RWPE1 (cell line): Measurements from ENCODE around the gene FOXRED1.

Source experiments
- CTCF ChIA-PET: fragments of 350-600 bp; sonication (Branson Sonifier 250); formaldehyde crosslinking; extraction: SDS; loops from one replicate; lab custom pipeline; 2021; lab: Yijun Ruan, JAX
- POLR2A ChIA-PET: fragments of 400-600 bp; formaldehyde crosslinking; extraction: SDS; loops from one replicate; lab custom pipeline; 2020; ENCODE audit warnings: antibody characterized with exemption; ENCODE audit not compliant: low non-redundant PET; lab: Yijun Ruan, JAX
- DNase-seq: peaks from one replicate; pipeline ENCODE4 v3.0.0; 2012; ENCODE audit warnings: low spot score
- H3K27ac ChIP-seq: fragments of 450-650 bp; 2 replicates; pipeline ENCODE4 v1.5.1; 2017
- CTCF ChIP-seq: fragments of 450-650 bp; conservative IDR thresholded peaks from 2 replicates; pipeline ENCODE4 v1.5.1; 2017; ENCODE audit warnings: low read depth, mild to moderate bottlenecking

The FOXRED1 gene

DNA sequence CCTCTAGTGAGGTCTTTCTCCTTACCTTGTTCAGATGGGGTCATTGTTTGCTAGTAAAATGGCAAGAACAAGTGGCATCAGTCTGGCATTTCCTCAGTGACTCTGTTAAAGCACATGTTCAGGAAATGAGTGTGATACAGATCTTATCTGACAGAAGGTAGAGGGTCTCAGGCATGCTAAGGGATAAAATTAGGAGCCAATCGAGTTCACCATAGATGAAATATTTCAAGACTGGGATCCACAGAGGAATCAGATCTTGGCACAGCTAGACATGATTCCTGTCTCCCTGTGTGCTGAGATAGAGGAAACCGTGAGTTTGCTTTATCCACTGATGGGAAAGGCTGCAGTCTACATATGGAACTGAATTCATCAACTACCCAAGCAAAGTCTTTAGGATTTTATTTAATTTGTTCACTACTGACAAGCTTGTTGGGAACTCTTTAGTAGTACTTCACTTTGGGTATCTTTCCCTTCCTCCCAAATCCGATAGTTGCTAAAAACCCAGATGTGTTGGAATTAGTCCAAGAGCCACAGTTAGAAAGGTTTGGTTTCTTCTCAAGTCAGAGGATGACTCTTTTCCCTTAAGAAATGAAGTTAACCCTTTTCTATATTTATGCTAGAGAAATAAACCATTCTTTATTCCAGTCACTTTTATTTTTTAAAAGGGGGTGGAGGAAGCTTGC is 39.0 kb upstream of the FOXRED1 start:
- DNase-seq, result no peak
- ChIA-PET POLR2A (no interaction called here), CTCF (interaction anchor here (0.6 kb wide), 1 partner anchor 382 kb away, joined by 5 read pairs; no protein-coding TSS in a partner anchor)
- no peak for TF ChIP-seq CTCF
- H3K27ac ChIP-seq, result no peak overlapping the region

DNA sequence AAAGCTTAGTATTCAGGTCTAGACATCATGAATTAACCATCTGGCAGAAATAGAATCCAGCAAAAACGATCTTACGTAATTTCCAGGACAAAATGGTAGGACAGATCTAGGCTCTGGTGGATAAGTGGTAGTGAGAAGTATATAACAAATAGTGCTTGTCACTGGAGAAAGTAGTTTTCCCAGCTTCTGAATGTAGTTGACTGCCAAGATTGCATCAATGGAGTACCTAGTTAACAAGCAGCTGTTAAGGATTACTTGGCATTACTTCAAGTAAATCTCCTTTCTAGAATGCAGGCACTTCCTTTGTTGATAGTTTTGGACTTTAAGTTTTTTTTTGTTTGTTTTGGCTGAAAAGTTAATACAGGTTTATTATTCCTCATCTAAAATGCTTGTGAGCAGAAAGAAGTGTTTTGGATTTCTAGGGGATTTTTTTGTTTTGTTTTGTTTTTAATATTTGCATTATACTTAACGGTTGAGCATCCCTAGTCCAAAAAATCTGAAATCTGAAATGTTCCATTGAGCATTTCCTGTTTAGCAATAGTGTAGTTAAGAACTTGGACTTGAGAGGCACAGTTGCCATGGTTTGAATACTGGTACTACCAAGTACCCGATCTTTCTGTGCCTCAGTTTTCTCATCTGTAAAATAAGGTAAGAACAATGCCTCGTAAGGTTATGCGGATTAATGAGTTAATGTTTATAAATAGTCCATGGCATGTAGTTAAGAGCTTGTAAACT is 37.1 kb upstream of the FOXRED1 start:
- POLR2A ChIA-PET, result no interaction called here

GRCh38 chr11:126232683-126233082 is 36.3 kb upstream of the FOXRED1 start:
- POLR2A ChIA-PET, result no interaction called here
- TF ChIP-seq CTCF, result no peak

More for the DNA sequence above, 37.1 kb upstream of the FOXRED1 start:
- CTCF ChIA-PET, result no interaction called here
- DNase-seq, result no peak
- no peak overlapping the region for H3K27ac ChIP-seq
- no peak for TF ChIP-seq CTCF

DNA sequence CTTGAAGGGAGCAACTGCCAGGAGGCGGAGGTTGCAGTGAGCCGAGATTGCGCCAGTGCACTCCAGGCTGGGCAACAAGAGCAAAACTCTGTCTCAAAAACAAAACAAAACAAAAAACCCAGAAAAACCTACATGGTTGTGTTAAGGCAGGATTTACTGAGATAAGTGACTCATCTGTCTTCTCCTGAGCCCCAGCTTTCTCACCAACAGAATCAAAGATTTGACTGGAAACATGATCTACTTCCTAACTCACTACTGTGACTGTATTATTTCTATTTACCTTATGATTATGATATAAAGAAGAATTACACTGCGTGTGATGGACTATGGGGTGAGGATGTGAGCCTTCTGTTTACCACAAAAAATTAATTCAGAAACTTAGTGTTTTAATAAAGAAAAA is 35.6 kb upstream of the FOXRED1 start:
- TF ChIP-seq CTCF, result no peak
- ChIA-PET POLR2A (no interaction called here), CTCF (no interaction called here)
- no peak for DNase-seq
- H3K27ac ChIP-seq, result no peak overlapping the region

More at GRCh38 chr11:126232683-126233082, 36.3 kb upstream of the FOXRED1 start:
- CTCF ChIA-PET, result no interaction called here
- no peak overlapping the region for H3K27ac ChIP-seq
- no peak for DNase-seq

- DNase-seq, result no peak
- no peak overlapping the region for H3K27ac ChIP-seq
- ChIA-PET POLR2A (no interaction called here), CTCF (no interaction called here)
- TF ChIP-seq CTCF, result no peak
Measured at GRCh38 chr11:126246636-126247035, 22.3 kb upstream of the FOXRED1 start.

DNA sequence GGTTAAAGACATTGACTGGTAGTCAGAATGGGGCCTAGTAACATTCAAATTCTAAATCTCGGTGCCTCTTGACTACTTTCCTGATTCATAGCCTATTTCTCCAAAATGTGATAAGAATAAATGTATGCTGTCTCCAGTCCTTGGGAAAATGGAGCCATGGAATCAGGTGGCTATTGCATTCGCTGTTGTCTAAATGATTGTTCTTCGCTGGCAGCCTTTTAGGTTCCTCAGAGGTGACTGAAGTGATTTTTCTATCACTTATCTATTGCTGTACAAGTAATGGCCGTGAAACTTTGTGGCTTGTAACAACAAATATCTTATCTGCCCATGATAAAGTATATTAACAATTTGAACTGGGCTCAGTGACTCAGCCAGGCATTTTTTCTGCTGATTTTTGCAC is 15.7 kb upstream of the FOXRED1 start:
- ChIA-PET POLR2A (no interaction called here), CTCF (no interaction called here)
- TF ChIP-seq CTCF, result no peak
- H3K27ac ChIP-seq, result no peak overlapping the region
- DNase-seq, result no peak
